Measurements from ENCODE around the gene OTUD5.

DNA sequence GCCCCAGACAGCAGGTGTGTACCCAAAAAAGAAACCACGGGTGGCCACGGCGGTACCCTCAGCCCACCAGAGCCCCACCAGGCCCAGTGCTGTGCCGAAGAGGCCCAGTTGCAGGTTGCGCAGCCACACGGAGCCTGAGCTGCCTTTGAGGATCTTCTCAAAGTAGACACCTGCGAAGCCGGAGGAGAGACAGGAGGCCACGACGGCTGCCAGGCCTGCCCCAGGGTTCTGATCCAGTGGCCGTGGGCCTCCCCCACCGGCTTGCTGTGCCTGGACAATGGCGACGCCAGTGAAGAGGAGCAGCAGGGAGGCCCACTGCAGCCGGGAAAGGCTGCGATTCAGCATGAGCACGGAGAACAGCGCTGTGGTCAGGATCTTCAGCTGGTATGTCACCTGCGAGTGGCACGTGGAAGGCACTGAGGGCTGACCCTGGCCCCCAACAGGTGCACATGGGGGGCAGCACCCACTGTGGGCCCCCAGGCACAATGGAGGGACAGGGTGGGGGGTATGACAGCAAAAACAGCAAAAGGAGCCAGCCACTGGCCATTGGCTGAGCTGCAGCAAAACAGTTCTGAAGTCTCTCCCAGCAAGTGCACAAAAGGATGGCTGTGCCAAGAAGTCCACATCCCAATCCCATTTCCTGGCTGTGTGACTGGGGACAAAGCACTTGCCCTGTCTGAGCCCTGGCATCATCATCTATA, 52.2 kb downstream of the OTUD5 start:
- TF ChIP-seq, protein P1, sequence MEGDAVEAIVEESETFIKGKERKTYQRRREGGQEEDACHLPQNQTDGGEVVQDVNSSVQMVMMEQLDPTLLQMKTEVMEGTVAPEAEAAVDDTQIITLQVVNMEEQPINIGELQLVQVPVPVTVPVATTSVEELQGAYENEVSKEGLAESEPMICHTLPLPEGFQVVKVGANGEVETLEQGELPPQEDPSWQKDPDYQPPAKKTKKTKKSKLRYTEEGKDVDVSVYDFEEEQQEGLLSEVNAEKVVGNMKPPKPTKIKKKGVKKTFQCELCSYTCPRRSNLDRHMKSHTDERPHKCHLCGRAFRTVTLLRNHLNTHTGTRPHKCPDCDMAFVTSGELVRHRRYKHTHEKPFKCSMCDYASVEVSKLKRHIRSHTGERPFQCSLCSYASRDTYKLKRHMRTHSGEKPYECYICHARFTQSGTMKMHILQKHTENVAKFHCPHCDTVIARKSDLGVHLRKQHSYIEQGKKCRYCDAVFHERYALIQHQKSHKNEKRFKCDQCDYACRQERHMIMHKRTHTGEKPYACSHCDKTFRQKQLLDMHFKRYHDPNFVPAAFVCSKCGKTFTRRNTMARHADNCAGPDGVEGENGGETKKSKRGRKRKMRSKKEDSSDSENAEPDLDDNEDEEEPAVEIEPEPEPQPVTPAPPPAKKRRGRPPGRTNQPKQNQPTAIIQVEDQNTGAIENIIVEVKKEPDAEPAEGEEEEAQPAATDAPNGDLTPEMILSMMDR (conservative IDR thresholded peaks at IDR 0.05), result no peak
- no peak for TF ChIP-seq ZFX (IDR thresholded peaks at IDR 0.05)

All from C4-2B (cell line).